HEK293T (cell line): ENCODE measurements around the gene SPARC.

ENCODE experiments used
- ELF4 ChIP-seq: fragments of 450-650 bp; IDR thresholded peaks from 2 replicates; pipeline ENCODE4 v1.6.1; 2017; ENCODE audit warnings: antibody characterized with exemption
- FOXK2 ChIP-seq: fragments of 450-650 bp; IDR thresholded peaks from 2 replicates; pipeline ENCODE4 v1.6.1; 2016; ENCODE audit warnings: mild to moderate bottlenecking
- FOXM1 ChIP-seq: fragments of 450-650 bp; IDR thresholded peaks from 2 replicates; pipeline ENCODE4 v1.6.1; 2017; ENCODE audit warnings: mild to moderate bottlenecking, borderline replicate concordance
- LEF1 ChIP-seq: fragments of 450-650 bp; IDR thresholded peaks from 2 replicates; pipeline ENCODE4 v1.6.1; 2017; ENCODE audit warnings: mild to moderate bottlenecking, borderline replicate concordance
- PKNOX1 ChIP-seq: fragments of 450-650 bp; IDR thresholded peaks from 2 replicates; pipeline ENCODE4 v1.6.1; 2016
- TARDBP ChIP-seq: fragments of 450-650 bp; IDR thresholded peaks from 2 replicates; pipeline ENCODE4 v1.6.1; 2016

GRCh38 chr5:151630088-151630487, 56.6 kb downstream of the SPARC start:
- TF ChIP-seq FOXK2 (no peak), FOXM1 (no peak), LEF1 (no peak), PKNOX1 (no peak), TARDBP (no peak), ELF4 (no peak)
